ELR (cell line): ENCODE results near the gene PPM1D.
A peak's percentile ranks its signal among the peaks of the same experiment; 100 is the strongest.
"Not testable (repeated sequence)": the region's sequence is repeated elsewhere in the genome, so short reads cannot be mapped to it uniquely, and the experiment has no call there.

Experiments
- DNase-seq: peaks from one replicate; pipeline ENCODE4 v3.0.0-alpha.2; 2015; ENCODE audit warnings: low read depth

PPM1D gene

GRCh38 chr17:60668741-60669140, 68.7 kb downstream of the PPM1D start:
- not testable (repeated sequence) for DNase-seq

DNA sequence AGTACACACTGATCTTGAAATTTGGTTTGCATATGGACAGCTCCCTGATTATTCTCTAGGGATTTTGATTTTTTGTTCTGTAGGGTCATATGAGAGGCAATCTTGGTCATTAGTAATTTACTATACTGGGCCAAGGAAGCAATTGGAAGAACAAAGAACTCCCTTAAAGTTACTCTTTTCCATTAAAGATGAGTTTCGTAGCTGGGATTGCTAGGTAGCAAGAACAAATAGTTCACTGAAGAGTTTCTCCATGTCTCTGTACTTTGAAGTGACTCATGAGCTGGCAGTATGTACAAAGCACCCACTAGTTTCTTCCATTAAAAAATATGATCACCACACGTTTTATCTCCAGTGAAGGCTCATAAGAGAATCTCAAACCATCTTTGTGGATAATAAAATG, 71.5 kb downstream of the PPM1D start:
- peak; percentile 36 for DNase-seq

DNA sequence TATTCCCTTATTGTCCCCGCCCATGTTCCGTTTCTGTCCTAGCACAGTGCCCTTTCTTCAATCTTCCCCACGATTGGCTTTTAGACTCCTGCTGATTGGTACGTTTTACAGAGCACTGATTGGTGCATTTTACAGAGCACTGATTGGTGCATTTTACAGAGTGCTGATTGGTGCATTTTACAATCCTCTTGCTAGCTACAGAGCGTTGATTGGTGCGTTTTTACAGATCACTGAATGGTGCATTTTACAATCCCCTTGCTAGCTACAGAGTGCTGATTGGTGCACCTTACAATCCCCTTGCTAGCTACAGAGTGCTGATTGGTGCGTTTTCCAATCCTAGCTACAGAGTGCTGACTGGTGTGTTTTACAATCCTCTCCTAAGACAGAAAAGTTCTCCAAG, 74.6 kb downstream of the PPM1D start:
- not testable (repeated sequence) for DNase-seq

DNA sequence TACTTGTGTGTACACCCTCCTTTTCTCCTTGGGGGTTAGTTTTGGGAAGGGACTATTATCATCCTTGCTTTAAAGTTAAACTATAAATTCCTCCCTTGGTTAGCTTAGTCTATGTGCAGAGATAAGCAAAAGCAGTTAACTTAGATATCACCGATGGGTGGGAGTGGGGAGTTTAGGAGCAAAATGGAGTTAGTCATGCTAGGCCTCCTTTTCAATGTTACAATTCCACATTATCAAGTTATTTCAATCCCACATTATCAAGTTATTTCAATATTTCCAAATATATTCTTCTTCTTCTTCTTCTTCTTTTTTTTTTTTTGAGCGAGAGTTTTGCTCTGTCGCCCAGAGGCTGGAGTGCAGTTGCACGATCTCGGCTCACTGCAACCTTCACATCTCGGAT, 76.0 kb downstream of the PPM1D start:
- no peak for DNase-seq

DNA sequence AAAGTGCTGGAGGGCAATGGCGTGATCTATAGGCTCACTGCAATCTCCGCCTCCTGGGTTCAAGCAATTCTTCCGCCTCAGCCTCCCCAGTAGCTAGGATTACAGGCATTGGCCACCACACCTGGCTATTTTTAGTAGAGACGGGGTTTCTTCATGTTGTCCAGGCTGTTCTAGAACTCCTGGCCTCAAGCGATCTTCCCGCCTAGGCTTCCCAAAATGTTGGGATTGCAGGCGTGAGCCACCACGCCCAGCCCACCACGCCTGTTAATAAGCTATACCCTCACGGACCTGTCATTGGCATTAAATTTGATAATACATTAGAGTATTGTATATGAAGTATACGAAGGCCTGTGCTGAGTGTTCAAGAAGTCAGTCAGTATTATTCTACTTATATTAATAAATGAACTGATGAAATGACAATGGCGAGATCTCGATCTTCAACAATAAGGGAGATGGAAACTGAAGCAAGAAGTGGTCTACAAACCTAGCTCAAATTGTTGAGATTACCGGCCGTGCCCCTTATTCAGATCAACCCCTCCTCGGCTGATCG, 76.8 kb downstream of the PPM1D start:
- DNase-seq: no peak

DNA sequence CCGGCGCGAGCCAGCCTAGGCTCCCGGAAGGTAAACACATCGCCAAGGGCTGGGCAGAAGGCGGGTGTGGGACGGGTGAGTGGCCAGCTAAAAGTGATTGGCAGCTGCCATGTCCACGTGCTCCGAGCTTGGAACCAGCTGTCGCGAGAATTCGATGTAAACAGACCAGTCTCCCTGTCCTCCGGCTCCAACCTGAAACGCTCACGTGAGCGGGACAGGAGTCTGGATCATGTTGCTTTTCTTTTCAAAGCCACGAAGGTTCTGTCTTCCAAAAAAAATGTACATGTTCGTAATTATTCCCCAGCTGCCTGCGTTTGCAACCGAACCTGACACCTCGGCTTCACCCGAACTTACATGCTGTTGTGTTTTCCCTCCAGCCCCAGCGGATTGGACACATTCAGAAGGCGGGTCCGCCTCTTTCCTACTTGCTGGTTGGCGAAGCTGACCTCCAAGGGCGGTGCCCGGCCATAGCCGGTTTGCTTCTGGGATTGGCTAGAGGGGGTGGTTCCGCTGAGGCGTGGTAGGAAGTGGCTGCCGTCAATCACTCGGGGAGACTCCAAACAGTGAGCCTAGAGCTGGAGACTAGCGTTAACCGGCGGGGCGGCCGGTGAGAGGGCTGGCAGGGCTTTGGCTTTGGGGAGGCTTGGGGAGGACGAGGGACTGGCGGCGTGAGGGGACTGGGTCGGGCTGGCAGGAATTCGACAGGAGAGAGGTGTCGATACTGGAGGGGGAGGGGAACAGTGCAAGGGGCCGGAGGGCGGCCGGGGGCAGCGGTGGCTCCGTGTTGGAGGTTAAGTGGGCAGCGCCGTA, 77.5 kb downstream of the PPM1D start, which contains the start of gene BCAS3:
Gene BCAS3 (plus strand): TSS at position 544 of the 810 bp plus-strand sequence.
- peak; percentile 100 for DNase-seq

DNA sequence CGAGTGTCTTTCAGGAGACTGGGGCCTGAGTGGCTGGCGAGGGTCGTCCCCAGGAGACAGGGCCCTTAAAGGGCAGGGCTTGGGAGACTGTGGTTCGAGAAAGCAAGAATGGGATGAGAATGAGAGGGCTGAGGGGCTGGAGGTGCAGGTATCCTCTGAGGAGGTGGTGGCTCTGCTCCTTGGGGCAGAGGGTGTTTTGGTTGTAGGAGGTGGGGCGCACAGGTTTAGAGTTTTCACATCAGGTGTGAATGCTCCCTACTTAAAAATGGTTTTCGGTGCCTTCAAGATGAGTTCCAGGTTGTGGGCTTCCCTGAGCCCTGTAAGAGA, 78.1 kb downstream of the PPM1D start:
- DNase-seq: no peak

GRCh38 chr17:60679287-60679686, 79.3 kb downstream of the PPM1D start:
- no peak for DNase-seq

DNA sequence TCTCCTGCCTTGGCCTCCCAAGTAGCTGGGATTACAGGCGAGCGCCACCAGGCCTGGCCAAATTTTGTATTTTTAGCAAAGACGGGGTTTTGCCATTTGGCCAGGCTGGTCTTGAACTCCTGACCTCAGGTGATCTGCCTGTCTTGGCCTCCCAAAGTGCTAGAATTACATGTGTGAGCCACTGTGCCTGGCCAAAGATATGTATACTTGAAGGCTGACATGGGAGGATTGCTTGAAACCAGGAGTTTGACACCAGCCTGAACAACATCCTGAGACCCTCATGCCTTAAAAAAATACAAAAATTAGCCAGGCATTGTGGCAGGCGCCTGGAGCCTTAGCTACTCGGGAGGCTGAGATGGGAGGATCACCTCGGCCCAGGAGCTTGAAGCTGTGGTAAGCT, 80.8 kb downstream of the PPM1D start:
- DNase-seq: no peak

GRCh38 chr17:60685437-60685836, 85.4 kb downstream of the PPM1D start:
- DNase-seq: no peak

DNA sequence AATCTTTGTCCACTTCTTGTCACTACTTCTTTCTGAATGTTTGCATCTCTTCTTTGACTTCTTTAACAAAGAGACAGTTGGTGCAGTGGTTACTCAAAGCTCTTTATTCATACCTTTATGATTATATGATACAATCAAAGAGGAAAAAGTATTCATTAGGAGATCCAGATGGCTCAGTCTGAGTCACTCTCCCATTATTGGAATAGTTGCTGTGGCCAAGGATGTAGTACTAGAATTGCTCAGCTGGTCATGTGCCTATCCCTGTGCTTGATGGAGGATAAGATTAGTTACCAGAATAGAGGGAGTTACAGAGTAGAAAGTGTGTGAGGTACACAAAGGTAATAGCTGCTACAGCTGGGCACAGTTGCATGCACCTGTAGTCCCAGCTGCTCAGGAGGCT, 96.0 kb downstream of the PPM1D start:
- peak; percentile 62 for DNase-seq

DNA sequence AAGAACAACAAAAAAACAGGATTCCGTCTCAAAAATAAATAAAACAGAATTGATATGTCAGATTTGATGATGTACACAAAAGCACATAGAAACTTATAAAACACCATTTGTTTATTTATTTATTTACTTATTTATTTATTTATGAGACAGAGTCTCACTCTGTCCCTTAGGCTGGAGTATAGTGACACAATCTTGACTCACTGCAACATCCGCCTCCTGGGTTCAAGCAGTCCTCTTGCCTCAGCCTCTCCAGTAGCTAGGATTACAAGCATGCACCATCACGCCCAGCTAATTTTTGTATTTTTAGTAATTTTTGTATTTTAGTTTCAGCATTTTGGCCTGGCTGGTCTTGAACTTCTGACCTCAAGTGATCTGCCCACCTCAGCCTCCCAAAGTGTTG, 99.1 kb downstream of the PPM1D start:
- DNase-seq: peak; percentile 38

- DNase-seq: no peak
These were observed 104.2 kb downstream of the PPM1D start for GRCh38 chr17:60704170-60704569.

DNA sequence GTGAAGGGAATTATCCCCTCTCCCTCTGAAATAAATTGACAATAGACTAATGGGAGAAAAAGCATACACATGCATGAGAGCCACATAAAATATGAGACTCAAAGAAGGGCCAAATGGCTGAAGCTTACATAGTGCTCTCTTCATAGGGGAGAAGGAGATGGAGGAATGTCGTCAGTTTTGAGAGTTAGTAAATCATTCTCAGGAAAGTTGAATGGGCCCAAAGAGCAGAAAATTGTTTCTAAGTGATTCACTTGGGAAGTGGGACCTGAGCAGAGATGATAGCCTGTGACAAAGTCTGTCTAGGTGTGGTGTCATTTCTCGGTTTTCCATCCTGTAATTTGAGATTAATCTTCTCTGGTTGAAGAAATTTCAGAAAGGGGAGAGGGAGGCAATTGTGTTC, 112.7 kb downstream of the PPM1D start:
- no peak for DNase-seq

- DNase-seq: no peak
These were observed 113.6 kb downstream of the PPM1D start for GRCh38 chr17:60713608-60714007.
